H7 (cell line): ENCODE measurements around the gene KLHDC10. TPM values are rescaled to one million over a fixed set of nuclear protein-coding genes. Genes with fewer than 3 reads are reported as not detected.
"Not testable (repeated sequence)": the region's sequence is repeated elsewhere in the genome, so short reads cannot be mapped to it uniquely, and the experiment has no call there.

Experiments used
- DNase-seq: peaks from one replicate; pipeline ENCODE4 v3.0.0; 2012
- H3K27me3 ChIP-seq: 2 replicates; pipeline ENCODE4 v1.6.0; 2011; ENCODE audit warnings: mild to moderate bottlenecking, low read length; ENCODE audit not compliant: control insufficient read depth, insufficient read depth
- H3K36me3 ChIP-seq: replicated peaks from 2 replicates; pipeline ENCODE4 v1.5.1; 2011; ENCODE audit warnings: low read length; ENCODE audit not compliant: control insufficient read depth, insufficient read depth
- H3K4me3 ChIP-seq: 2 replicates; pipeline ENCODE4 v1.5.1; 2011; ENCODE audit warnings: low read depth, mild to moderate bottlenecking, control low read depth, low read length, moderate library complexity; ENCODE audit not compliant: insufficient read depth
- total RNA-seq: library from RNA; depleted of rRNA; stranded (reverse); fragments of >200 nt; shearing (Covaris generic); gene quantifications from 2 replicates; pipeline ENCODE4 v1.2.3, GENCODE V29; 2014

Gene KLHDC10
- total RNA-seq, 1 experiment from 2014 or later = 13.9 TPM

- peaks cover 2% of the 10 kb centered on the region for H3K36me3 ChIP-seq
- DNase-seq = no peak
Observed at GRCh38 chr7:130124711-130125110, 54.4 kb downstream of the KLHDC10 start.

DNA sequence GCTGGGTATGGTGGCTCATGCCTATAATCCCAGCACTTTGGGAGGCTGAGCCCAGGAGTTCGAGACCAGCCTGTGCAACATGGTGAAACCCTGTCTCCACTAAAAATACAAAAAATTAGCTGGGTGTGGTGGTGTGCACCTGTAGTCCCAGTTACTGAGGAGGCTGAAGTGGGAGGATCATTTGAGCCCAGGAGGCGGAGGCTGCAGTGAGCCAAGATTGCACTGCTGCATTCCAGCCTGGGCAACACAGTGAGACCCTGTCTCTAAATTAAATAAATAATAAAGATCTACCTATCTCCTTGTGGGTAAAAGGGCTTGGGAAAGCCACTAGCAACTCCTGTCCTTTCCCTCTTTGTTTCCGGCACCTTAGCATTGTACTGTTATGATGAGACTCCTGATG is 56.5 kb downstream of the KLHDC10 start:
- H3K36me3 ChIP-seq, DNase-seq, H3K27me3 ChIP-seq, H3K4me3 ChIP-seq: not testable (repeated sequence)

More at GRCh38 chr7:130124711-130125110, 54.4 kb downstream of the KLHDC10 start:
- no peak overlapping the region for H3K4me3 ChIP-seq
- H3K27me3 ChIP-seq = no peaks in the 10 kb centered on the region

GRCh38 chr7:130127404-130127803 is 57.1 kb downstream of the KLHDC10 start:
- no peak for DNase-seq
- no peaks in the 10 kb centered on the region for H3K27me3 ChIP-seq
- H3K36me3 ChIP-seq = peaks cover 4% of the 10 kb centered on the region
- H3K4me3 ChIP-seq = no peak overlapping the region

DNA sequence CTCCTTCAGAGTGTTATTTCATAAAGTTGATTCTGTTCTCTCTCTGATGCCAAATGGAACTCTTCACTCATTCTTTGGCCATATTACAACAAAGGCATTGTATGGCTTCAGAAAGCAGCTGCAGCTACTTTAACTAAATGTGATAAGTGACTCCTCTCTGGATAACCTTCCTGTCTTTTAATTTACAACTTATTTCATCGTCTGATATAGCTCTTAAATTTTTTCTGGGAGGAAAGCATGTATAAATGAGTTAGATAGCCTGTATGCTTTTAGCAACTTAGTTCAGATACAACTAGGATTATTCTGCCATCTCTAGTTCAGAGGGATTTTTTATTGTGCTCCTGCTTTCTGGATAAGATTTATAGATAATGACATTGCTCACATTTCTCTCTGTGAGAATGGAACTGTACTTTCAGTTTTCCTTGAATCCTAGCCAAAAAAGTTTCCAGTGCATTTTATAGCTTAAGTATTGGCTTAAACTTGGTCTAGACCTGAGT is 57.5 kb downstream of the KLHDC10 start:
- H3K27me3 ChIP-seq = no peaks in the 10 kb centered on the region
- DNase-seq = no peak
- no peak overlapping the region for H3K4me3 ChIP-seq
- peaks cover 2% of the 10 kb centered on the region for H3K36me3 ChIP-seq

GRCh38 chr7:130129011-130129411 is 58.7 kb downstream of the KLHDC10 start:
- no peak for DNase-seq
- Histone ChIP-seq H3K27me3 (no peaks in the 10 kb centered on the region), H3K4me3 (no peak overlapping the region), H3K36me3 (peaks cover 2% of the 10 kb centered on the region)

DNA sequence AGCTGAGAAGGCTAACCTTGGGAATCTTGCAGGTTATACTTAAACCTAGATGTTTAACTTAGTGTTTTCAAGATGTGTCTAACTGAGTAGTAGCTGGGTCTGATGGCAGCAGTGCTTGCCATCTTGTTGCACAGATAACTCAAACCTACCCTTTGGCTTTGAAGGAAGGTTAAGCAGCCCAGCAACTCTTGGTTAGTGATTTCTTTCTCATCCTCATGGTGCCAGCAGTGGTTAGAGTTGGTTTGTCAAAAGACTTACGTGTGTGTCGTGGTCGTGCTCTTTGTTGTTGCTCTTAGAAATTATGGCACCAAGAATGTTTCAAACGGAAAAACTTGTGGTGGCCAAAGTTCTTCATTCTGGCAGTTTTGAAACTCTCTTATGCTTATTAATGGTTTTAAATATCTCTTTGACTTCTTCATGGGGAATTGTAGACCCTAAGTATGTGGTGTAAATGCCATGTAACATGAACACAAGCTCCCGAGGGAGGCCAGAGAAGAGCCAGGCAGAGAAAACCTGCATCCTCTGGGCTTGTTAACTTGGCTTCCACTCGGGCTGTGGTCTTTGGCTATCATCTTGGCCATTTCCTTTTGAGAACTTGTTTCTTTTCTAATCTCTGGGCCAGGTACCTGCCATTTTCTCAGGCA is 61.0 kb downstream of the KLHDC10 start:
- H3K36me3 ChIP-seq = peaks cover 2% of the 10 kb centered on the region
- no peak overlapping the region for H3K4me3 ChIP-seq
- no peaks in the 10 kb centered on the region for H3K27me3 ChIP-seq
- DNase-seq = no peak

DNA sequence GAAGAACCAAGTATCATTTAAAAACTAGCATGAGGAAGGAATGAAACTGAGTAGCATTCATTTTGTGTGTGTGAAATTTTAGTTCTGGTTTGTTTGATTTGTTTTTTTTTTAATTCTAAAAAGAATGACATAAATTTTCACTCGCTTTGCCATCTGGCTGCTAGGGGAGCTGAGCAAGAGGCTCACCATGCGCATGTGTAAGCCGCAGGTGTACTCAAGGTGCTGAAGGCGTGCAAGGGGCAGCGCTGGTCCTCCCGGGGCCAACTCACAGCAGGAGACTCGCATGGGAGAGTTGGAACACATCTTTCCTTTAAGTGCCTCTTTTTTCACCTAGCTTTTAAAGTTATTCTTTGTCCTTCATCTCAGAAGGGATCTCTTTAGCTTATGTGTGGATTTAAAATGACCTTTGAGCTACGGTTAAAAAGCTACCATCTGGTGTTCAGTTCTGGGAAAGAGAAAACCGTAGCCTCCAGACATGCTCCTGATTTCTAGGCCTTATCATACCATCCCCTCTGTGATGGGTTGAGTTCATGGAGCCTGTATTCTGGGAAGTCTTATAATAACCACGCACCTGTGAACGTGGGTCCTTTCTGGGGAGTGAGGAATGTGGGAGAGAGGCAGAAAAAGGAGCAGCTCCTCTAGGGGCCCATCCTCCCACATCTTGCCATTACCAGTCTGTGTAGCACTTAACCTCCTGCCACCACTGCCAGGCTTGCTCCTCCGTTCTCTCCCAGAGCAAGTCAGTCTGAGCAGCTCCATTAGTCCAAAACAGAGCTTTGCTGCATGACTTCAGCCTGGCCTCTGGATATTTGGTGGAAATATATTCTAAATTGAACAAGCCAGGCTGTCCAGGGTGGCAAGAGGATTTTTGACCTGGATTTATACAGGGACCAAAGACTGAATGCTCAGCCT is 61.9 kb downstream of the KLHDC10 start:
- peaks cover 2% of the 10 kb centered on the region for H3K36me3 ChIP-seq
- H3K27me3 ChIP-seq = no peaks in the 10 kb centered on the region
- DNase-seq = no peak
- no peak overlapping the region for H3K4me3 ChIP-seq

GRCh38 chr7:130133029-130133782 is 62.9 kb downstream of the KLHDC10 start:
- H3K36me3 ChIP-seq = peaks cover 2% of the 10 kb centered on the region
- no peak overlapping the region for H3K4me3 ChIP-seq
- no peak for DNase-seq
- H3K27me3 ChIP-seq = no peaks in the 10 kb centered on the region

DNA sequence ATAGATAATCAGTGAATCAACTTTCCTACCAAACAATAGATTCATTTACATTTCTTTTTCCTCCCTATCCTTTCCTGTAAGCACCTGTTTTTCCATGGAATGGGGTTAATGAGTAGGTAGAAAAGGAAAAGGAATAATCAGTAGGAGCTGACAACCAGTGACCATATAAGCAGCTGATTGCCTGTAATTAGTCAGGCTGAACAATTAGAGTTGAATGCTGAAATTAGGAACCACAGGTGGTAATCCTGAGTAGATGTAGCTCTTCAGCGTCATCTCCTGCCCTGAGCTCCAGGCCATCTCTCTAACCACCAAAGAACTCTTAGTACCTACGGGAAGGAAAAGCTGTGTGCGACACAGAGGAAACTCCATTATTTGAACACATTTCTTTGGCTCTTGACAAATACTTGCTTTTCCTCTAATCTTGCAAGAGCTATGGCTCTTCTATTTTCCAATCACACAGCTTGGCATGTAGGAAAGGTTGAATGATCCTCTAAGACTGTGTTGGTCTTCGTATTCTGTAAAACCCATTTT is 63.8 kb downstream of the KLHDC10 start:
- H3K27me3 ChIP-seq = no peaks in the 10 kb centered on the region
- peaks cover 2% of the 10 kb centered on the region for H3K36me3 ChIP-seq
- no peak overlapping the region for H3K4me3 ChIP-seq
- no peak for DNase-seq

DNA sequence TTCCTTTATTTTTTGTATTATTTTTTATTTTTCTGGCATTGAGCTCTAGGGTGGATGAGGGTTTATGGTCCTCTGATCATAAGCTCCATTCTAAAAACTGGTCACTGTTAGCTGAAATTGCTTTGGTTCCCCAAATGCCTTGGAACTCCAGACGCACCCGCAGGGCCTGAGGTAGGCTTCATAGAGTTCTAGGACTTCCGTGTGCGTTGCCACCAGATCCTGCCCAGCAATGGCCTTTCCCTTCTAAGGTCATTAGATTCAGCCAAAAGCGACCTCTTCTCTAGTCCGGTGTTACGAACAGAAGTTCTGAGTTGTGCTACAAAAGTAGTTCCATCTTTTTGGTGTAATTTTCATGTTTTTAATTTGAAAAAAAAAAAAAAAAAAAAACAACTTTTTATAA is 64.4 kb downstream of the KLHDC10 start:
- DNase-seq = no peak
- no peak overlapping the region for H3K4me3 ChIP-seq
- H3K36me3 ChIP-seq = peaks cover 2% of the 10 kb centered on the region
- H3K27me3 ChIP-seq = no peaks in the 10 kb centered on the region; the same call in 1 of the 2 replicates

- DNase-seq = no peak
- H3K4me3 ChIP-seq = no peak overlapping the region
- H3K36me3 ChIP-seq = no peaks in the 10 kb centered on the region
- H3K27me3 ChIP-seq = peaks cover 3% of the 10 kb centered on the region
Observed at GRCh38 chr7:130135208-130136205, 65.2 kb downstream of the KLHDC10 start.

GRCh38 chr7:130136579-130137167 is 66.3 kb downstream of the KLHDC10 start:
- Histone ChIP-seq H3K36me3 (no peaks in the 10 kb centered on the region), H3K27me3 (peaks cover 11% of the 10 kb centered on the region), H3K4me3 (no peak overlapping the region)
- DNase-seq = no peak

- Histone ChIP-seq H3K4me3 (no peak overlapping the region), H3K27me3 (peaks cover 11% of the 10 kb centered on the region), H3K36me3 (no peaks in the 10 kb centered on the region)
- DNase-seq = no peak
Observed at GRCh38 chr7:130137207-130137606, 66.9 kb downstream of the KLHDC10 start.
